Measurements from ENCODE around the gene ZNF501.

Gene ZNF501

GRCh38 chr3:44772099-44772442, 42.6 kb downstream of the ZNF501 start:
- intact Hi-C loops (cut with DNase I; ENCODE audit: low total_unique reads) = no loop called here
- no peak overlapping the region for H3K27ac ChIP-seq
- DNase-seq = no peak
- no peaks in the 10 kb centered on the region for H3K4me1 ChIP-seq
- TF ChIP-seq CTCF (IDR thresholded peaks at IDR 0.05) = no peak
- peaks cover 0 to 5% (median 0%) of the 10 kb centered on the region in 3 donors for H3K9me3 ChIP-seq
- H3K27me3 ChIP-seq = no peaks in the 10 kb centered on the region
- H3K4me3 ChIP-seq = no peak overlapping the region
- no peaks in the 10 kb centered on the region for H3K36me3 ChIP-seq

GRCh38 chr3:44782891-44783290, 53.5 kb downstream of the ZNF501 start:
- H3K9me3 ChIP-seq = no peaks in the 10 kb centered on the region
- intact Hi-C loops (cut with DNase I; ENCODE audit: low total_unique reads) = no loop called here
- H3K36me3 ChIP-seq = no peaks in the 10 kb centered on the region
- H3K27me3 ChIP-seq = no peaks in the 10 kb centered on the region
- no peak for DNase-seq
- H3K27ac ChIP-seq = no peak overlapping the region
- H3K4me1 ChIP-seq = no peaks in the 10 kb centered on the region
- TF ChIP-seq CTCF (IDR thresholded peaks at IDR 0.05) = no peak
- H3K4me3 ChIP-seq = no peak overlapping the region
